Cerebellar nuclear complex (tissue), 1 donor: ENCODE results near the gene TRPV2.
"Not testable (repeated sequence)": the region's sequence is repeated elsewhere in the genome, so short reads cannot be mapped to it uniquely, and the experiment has no call there.

ENCODE experiments used
- DNase-seq, 2 experiments: peaks; one replicate each; lab custom pipeline; 2025; lab: John Stamatoyannopoulos, UW

The TRPV2 gene, protein sequence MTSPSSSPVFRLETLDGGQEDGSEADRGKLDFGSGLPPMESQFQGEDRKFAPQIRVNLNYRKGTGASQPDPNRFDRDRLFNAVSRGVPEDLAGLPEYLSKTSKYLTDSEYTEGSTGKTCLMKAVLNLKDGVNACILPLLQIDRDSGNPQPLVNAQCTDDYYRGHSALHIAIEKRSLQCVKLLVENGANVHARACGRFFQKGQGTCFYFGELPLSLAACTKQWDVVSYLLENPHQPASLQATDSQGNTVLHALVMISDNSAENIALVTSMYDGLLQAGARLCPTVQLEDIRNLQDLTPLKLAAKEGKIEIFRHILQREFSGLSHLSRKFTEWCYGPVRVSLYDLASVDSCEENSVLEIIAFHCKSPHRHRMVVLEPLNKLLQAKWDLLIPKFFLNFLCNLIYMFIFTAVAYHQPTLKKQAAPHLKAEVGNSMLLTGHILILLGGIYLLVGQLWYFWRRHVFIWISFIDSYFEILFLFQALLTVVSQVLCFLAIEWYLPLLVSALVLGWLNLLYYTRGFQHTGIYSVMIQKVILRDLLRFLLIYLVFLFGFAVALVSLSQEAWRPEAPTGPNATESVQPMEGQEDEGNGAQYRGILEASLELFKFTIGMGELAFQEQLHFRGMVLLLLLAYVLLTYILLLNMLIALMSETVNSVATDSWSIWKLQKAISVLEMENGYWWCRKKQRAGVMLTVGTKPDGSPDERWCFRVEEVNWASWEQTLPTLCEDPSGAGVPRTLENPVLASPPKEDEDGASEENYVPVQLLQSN

DNA sequence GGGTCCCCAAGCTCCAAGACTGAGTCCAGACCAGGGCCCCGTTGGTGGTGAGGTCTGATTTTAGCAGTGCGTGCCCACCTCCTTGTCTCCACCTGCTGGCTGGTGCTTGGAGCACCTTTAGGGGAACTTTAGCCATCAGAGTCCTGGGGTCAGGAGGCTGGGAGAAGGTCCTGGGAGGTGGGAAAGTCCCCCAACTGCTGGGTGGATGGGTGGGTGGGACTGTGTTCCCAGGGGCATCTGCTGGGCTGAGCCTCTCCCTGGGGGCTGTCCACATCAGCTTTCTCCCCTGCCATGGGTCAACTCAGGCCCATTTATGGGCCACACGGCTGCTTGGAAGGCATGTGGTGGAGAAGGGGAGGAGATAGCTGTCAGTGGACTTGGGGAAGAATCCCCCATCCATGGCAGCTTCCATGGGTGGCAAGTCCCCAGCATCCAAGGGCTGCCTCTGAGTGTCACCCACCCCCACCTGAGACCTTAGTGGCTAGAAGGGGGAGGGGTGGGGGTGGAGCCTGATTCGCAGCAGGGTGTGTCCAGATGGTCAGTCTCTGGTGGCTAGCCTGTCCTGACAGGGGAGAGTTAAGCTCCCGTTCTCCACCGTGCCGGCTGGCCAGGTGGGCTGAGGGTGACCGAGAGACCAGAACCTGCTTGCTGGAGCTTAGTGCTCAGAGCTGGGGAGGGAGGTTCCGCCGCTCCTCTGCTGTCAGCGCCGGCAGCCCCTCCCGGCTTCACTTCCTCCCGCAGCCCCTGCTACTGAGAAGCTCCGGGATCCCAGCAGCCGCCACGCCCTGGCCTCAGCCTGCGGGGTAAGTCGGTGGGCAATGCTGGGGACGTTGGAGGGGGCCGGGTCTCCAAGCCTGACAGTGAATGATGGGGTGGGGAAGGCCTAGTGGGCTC, at the start of gene TRPV2:
Gene TRPV2 (plus strand): TSS at position 541 of the 894 bp plus-strand sequence. CDS start 2,098 bp downstream, outside the sequence.
- no peak for DNase-seq

DNA sequence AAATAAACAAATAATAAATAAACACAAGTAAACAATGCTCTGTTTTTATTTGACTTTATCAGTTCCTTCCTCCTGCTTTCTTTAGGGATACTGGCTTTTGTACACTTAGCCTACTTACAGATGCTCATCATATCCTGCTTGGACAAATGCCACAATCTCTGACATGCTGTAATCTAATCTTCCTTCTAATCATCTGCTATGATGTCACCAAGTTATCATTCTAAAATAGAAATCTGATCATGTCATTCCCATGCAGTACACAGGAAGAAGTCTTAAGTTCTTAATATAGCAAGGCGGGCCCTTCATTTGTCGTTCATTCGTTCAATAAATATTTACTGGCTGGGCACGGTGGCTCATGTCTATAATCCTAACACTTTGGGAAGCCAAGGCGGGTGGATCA, 43.6 kb upstream of the TRPV2 start:
- DNase-seq = no peak

DNA sequence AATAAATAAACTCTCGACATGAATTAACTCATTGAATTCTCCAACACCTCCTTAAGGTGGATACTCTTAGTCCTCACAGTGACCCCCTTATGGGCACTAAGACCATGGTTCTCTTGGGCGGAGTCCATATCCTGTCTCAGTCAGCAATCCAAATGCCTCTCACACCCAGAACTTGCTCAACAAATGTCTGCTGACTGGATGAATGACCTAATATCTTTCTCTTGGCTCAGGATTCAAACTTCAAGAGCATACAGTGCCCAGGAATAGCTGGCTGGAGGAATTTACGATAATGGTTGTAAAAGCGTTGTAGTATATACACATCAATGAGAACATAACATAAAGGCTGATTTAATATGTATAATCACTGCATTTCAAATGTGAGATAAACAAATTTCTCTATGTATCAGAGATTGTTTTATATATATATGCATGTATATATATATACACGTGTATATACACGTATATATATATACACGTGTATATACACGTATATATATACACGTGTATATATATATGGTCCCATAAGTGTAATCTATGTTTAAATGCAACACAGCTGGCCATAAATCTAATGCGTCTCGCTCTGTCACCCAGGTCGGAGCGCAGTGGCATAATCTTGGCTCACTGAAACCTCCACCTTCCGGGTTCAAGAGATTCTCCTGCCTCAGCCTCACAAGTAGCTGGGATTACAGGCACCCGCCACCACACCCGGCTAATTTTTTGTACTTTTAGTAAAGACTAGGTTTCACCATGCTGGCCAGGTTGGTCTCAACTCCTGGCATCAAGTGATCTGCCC, 41.0 kb upstream of the TRPV2 start:
- DNase-seq = no peak

DNA sequence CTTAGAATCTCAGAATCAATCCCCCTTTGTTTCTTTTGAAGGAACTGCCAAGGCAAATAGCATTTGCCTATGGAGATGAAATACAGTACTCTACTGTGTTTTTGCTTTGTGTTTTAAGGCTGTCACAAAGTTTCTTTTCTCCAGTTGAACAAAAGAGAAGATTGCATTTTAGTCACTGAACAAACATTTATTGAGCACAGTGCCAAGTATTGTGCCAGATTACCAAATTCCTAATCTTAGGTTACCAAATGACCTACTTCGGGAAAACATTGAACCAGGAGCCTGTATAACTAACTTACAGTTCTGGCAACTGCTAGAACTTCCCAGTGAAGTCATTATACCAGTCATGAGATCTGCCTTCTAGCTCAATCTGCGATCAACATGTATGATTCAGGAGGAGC, 37.4 kb upstream of the TRPV2 start:
- DNase-seq = no peak

DNA sequence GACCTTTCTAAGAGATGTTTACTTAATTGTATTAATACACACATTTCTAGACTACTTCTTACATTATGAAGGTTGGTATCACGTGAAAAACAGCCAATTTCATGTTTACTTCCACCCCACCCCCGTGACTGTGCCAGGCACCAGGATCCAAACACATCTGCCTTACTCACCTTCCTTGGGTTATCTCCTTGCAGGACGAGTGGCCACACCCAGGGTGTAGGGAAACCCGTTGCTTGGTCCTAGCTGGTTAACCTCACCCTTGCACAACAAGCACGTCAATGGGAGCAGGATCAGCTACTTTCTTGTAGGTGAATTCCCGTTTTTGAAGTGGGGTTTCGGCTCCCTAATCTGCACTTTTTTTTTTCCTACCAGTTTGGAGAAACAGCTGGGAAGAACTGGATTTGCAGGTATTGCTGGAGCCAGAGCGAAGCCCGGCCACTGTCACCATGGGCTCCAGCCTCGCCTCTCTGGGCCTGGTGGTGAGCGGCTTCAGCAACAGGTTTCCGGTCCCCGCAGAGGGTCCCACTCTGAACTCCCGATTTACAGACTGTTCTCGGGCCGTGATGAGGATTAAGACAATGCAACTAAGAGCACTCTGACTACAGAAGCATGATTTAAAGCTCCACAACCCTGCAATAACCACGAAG, 36.6 kb upstream of the TRPV2 start:
- DNase-seq = no peak

DNA sequence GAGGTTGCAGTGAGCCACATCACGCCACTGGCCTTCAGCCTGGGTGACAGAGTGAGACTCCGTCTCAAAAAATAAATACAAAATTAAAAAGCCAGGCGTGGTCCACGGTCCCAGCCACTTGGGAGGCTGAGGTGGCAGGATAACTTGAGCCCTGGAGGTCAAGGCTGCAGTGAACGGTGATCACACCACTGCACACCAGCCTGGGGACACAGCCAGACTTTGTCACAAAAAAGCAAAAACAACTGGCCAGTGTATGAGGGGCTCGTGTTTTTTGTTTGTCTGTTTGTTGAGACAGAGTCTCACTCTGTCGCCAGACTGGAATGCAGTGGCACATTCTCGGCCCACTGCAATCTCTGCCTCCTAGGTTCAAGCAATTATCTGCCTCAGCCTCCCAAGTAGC, 35.7 kb upstream of the TRPV2 start:
- no peak for DNase-seq

DNA sequence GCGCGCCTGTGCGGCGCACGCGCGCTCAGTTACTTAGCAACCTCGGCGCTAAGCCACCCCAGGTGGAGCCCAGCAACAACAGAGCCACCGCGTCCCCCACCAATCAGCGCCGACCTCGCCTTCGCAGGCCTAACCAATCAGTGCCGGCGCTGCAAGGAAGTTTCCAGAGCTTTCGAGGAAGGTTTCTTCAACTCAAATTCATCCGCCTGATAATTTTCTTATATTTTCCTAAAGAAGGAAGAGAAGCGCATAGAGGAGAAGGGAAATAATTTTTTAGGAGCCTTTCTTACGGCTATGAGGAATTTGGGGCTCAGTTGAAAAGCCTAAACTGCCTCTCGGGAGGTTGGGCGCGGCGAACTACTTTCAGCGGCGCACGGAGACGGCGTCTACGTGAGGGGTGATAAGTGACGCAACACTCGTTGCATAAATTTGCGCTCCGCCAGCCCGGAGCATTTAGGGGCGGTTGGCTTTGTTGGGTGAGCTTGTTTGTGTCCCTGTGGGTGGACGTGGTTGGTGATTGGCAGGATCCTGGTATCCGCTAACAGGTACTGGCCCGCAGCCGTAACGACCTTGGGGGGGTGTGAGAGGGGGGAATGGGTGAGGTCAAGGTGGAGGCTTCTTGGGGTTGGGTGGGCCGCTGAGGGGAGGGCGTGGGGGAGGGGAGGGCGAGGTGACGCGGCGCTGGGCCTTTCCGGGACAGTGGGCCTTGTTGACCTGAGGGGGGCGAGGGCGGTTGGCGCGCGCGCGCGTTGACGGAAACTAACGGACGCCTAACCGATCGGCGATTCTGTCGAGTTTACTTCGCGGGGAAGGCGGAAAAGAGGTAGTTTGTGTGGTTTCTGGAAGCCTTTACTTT, 34.5 kb upstream of the TRPV2 start, which contains the start of gene UBB:
Gene UBB (plus strand): TSS at position 452 of the 856 bp plus-strand sequence. CDS start 817 bp downstream, outside the sequence.
- DNase-seq = peak; percentile 9 to 66

DNA sequence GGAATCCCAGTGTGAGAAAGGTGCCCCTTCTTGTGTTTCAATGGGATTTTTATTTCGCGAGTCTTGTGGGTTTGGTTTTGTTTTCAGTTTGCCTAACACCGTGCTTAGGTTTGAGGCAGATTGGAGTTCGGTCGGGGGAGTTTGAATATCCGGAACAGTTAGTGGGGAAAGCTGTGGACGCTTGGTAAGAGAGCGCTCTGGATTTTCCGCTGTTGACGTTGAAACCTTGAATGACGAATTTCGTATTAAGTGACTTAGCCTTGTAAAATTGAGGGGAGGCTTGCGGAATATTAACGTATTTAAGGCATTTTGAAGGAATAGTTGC, 33.9 kb upstream of the TRPV2 start:
- DNase-seq = no peak

DNA sequence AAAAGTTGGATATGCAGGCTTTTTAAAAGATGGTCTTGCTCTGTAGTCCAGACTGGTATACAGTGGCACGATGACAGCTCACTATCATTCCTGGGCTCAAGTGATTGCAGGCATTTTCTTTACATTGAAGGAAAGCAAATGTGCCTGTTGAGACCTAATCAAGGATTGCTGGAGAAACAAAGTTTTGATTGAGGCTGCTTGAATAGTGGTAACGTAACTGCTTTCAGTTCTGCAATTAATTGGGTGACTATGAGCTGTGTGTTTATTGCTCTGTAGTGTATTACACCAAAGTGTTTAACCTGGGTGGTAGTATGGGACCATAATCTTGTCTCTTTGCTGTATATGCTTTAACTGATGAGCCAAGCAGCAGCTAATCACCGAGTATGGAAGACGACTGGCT, 32.2 kb upstream of the TRPV2 start:
- DNase-seq = no peak

DNA sequence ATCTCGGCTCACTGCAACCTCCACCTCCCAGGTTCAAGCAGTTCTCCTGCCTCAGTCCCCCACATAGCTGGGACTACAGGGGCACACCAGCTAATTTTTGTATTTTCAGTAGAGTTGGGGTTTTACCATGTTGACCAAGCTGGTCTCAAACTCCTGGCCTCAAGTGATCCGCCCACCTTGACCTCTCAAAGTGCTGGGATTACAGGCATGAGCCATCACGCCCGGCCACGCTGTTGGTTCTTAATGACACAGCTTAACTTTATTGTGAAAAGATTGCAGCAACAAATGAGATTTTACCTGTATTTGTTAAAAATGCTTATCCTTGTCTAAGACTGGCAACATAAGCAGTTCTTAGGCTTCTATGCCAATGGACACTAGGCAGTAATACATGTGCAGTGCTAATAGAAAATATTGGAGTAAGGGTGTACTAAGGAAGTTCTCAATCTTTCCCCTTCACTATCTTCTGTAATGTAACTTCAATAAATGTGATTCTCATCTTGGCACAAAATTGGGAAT, 31.5 kb upstream of the TRPV2 start:
- DNase-seq = no peak

DNA sequence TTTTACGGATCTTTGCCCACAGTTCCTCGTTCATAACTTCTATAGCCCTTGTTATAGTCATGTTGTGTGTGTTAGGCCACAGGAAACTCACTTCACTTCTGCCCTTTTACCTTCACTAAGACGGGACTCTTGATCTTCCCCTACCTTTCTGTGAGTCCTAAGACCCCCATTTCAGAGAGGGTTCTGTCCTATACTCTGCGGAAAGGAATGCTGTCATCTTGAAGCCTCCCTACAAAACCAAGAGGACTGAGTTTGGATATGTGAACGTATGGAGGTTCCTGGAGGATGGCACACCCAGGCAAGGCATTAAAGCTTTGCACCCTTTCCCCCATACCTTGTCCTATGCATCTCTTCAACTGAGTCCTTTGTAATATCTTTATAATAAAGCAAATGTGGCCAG, 30.8 kb upstream of the TRPV2 start:
- no peak for DNase-seq

DNA sequence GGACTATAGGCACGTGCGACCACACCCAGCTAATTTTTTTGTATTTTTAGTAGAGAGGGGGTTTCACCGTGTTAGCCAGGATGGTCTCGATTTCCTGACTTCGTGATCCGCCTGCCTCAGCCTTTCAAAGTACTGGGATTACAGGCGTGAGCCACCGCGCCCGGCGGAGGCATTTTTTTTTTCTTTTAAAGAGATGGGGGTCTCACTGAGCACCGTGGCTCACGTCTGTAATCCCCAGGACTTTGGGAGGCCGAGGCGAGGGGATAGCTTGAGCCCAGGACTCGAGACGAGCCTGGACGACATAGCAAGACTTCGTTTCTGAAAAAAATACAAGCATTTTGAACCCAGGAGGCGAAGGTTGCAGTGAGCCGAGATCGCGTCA, 29.3 kb upstream of the TRPV2 start:
- not testable (repeated sequence) for DNase-seq

DNA sequence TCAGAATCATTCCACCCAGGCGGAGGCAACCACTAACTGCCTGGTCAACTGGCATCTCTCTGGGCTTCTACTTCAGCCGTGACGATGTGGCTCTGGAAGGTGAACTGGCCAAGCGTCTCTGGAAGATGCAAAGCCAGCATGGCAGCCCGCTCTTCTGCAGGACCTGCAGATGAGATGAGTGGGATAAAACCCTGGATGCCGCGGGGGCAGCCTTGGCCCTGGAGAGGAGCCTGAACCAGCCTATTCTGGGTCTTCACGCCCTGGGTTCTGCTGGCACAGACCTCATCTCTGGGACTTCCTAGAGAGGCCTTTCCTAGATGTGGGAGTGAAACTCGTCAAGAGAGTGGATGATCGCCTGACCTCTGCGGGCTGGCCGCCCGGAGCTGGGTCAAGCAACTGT, 23.9 kb upstream of the TRPV2 start:
- DNase-seq = no peak

DNA sequence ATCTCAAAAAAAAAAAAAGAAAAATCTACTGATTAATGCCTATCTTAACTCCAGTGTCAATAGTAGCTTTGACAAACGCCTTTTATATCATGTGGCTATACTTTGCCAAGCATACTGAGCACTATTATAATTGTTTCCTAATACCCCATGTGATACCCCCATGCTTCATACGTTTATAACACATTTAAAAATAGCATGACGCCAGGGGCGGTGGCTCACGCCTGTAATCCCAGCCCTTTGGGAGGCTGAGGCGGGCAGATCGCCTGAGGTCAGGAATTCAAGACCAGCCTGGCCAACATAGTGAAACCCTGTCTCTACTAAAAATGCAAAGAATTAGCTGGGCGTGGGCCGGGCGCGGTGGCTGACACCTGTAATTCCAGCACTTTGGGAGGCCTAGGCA, 22.9 kb upstream of the TRPV2 start:
- DNase-seq = not testable (repeated sequence)

DNA sequence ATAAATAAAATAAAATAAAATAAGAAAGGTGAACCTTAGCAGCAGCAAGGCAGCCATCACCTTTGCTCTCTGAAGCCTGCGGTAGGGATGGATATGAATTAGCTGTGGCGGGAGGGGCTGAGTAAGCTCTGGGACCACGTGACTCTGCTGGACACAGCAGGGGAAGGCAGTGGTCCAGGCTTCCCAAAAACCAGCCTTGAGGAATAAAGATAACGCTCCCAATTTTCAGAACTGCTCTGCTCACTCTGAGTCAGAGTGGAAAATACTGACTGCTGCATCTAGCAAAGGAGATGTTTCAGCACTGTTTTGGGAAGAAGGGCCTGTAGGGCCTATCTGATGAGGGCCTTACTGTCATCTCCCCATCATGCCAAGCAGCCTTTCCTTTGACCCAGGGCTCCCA, 19.5 kb upstream of the TRPV2 start:
- DNase-seq = peak; percentile 60 to 62

DNA sequence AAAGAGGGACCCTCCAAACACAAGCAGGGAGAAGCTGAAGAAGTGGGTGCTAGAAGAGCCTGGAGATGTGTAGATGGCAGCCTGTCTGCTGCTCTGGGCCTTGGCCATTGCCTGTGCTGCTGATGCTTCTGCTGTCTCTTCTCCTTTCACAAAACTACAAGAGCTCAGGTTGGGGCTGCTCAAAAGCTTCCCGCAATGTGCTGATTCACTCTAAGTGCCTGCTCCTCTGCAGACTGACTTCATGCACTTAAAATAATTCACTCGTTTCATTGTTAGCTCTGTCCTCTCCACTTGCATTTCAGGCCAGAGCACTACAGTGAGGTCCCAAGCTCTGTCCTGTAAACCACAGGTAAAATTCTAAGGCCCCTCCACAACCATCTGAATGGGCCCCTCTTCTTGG, 18.7 kb upstream of the TRPV2 start:
- not testable (repeated sequence) for DNase-seq

DNA sequence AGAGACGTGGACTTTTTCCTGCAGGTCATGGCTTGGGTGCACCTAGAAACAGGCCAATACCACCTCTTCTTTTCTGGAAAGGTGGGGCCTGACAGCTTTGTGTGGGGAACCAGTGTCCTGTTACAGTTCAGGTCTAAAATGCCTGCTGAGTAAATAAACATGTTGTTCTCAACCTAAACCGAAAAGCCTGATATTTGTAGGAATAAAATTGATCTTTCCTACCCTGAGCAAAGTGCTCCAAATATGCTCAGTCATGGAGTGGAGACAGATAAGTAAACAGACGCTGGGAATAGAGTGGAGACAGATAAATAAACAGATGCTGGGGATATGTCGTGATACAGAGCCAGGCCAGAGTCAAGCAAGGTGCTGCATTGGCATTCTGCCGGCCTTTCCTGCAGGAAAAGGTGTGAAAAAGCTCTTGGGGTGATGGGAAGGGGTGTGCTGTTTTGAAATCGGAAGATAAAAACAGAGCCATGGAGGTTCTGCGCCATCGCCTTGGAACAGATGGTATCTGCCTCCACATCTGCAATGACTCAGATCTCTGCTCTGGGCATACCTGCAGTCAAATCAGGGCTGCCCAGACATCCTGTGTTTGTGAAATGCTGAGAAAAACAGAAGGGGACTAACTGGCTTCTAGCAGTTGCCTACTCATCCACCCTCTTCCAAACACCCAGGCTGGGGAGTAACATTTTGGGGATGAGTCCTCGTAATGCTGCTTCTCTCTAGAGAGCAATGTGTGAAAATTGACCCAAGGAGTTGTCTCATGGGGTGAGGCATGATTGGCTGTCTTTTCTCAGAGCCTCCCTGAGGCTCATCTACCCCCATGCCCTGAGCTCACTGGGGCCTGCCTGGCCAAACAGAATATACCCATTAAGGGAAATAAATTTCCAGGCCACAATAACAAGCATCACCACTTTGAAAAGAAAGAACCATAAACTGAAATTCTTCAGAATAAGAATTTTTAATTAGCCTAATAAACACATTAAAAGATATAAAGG, 16.8 kb upstream of the TRPV2 start:
- DNase-seq = no peak

DNA sequence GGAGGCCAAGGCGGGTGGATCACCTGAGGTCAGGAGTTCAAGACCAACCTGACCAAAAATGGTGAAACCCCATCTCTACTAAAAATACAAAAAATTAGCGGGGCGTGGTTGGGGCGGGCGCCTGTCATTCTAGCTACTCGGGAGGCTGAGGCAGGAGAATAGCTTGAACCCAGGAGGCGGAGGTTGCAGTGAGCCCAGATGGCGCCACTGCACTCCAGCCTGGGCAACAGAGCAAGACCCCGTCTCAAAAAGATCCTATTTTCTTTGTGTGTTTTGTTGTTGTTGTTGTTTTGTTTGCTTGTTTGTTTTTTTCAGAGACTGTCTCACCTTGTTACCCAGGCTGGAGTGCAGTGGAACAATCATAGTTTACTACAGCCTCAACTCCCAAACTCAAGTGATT, 11.5 kb upstream of the TRPV2 start:
- not testable (repeated sequence) for DNase-seq
